ENCODE measurements around the gene RAD51B.

RAD51B gene

GRCh38 chr14:68624541-68625220 lies 805.1 kb downstream of the RAD51B start:
- no peak for TF ChIP-seq CTCF (IDR thresholded peaks at IDR 0.05; ENCODE audit: unreplicated experiment in 3 of 3)
- H3K4me3 Mint-ChIP-seq: no peak overlapping the region
- H3K27me3 Mint-ChIP-seq (ENCODE audit: low read depth): no peaks in the 10 kb centered on the region
- H3K27ac Mint-ChIP-seq: peak overlapping the region in 2 of 3 experiments; percentile 75 to 88
- peaks cover 13% of the 10 kb centered on the region for H3K36me3 Mint-ChIP-seq (ENCODE audit: low read depth)
- H3K4me1 Mint-ChIP-seq: peaks cover 80% of the 10 kb centered on the region
- H3K9me3 Mint-ChIP-seq: peaks cover 7% of the 10 kb centered on the region

- no peak for TF ChIP-seq CTCF (IDR thresholded peaks at IDR 0.05; ENCODE audit: unreplicated experiment in 3 of 3)
- Mint-ChIP-seq H3K4me1 (peaks cover 84% of the 10 kb centered on the region), H3K27ac (peak overlapping the region in 2 of 3 experiments; percentile 75 to 95), H3K36me3 (ENCODE audit: low read depth) (peaks cover 6% of the 10 kb centered on the region), H3K27me3 (ENCODE audit: low read depth) (no peaks in the 10 kb centered on the region), H3K9me3 (peaks cover 2% of the 10 kb centered on the region), H3K4me3 (no peak overlapping the region)
These were observed 805.9 kb downstream of the RAD51B start for GRCh38 chr14:68625366-68626090.

- Mint-ChIP-seq H3K27me3 (ENCODE audit: low read depth) (no peaks in the 10 kb centered on the region), H3K36me3 (ENCODE audit: low read depth) (peaks cover under 1% of the 10 kb centered on the region), H3K4me1 (peaks cover 84% of the 10 kb centered on the region), H3K27ac (peak overlapping the region in 2 of 3 experiments; percentile 95 to 97), H3K9me3 (no peaks in the 10 kb centered on the region), H3K4me3 (peak overlapping the region in 1 of 3 experiments; percentile 23)
- no peak for TF ChIP-seq CTCF (IDR thresholded peaks at IDR 0.05; ENCODE audit: unreplicated experiment in 3 of 3)
These were observed 806.8 kb downstream of the RAD51B start for GRCh38 chr14:68626386-68626785.

GRCh38 chr14:68627050-68627867 lies 807.7 kb downstream of the RAD51B start:
- H3K9me3 Mint-ChIP-seq: no peaks in the 10 kb centered on the region
- H3K4me3 Mint-ChIP-seq: peak overlapping the region in 1 of 3 experiments; percentile 44
- no peaks in the 10 kb centered on the region for H3K27me3 Mint-ChIP-seq (ENCODE audit: low read depth)
- H3K36me3 Mint-ChIP-seq (ENCODE audit: low read depth): no peaks in the 10 kb centered on the region
- peaks cover 83% of the 10 kb centered on the region for H3K4me1 Mint-ChIP-seq
- no peak for TF ChIP-seq CTCF (IDR thresholded peaks at IDR 0.05; ENCODE audit: unreplicated experiment in 3 of 3)
- H3K27ac Mint-ChIP-seq: peak overlapping the region in 2 of 3 experiments; percentile 95 to 97

GRCh38 chr14:68627868-68628604 lies 808.5 kb downstream of the RAD51B start:
- Mint-ChIP-seq H3K27ac (peak overlapping the region in 2 of 3 experiments; percentile 95 to 97), H3K4me1 (peaks cover 79% of the 10 kb centered on the region), H3K36me3 (ENCODE audit: low read depth) (no peaks in the 10 kb centered on the region), H3K9me3 (no peaks in the 10 kb centered on the region), H3K4me3 (peak overlapping the region in 1 of 3 experiments; percentile 7), H3K27me3 (ENCODE audit: low read depth) (no peaks in the 10 kb centered on the region)
- no peak for TF ChIP-seq CTCF (IDR thresholded peaks at IDR 0.05; ENCODE audit: unreplicated experiment in 3 of 3)

Measured in nephron (organoid).